Upper lobe of left lung (tissue), 6 donors: Measurements from ENCODE around the gene AHCYL2. TPM values are rescaled to one million over a fixed set of nuclear protein-coding genes. Genes with fewer than 3 reads are reported as not detected.

ENCODE experiments used
- ATAC-seq, 2 donors: fragments of 200-7000 bp; cut with Tn5 transposase; one replicate each; pipeline ENCODE4 v1.9.1; 2022; ENCODE audit warnings: mild to moderate bottlenecking in 2 of 2, moderate library complexity in 2 of 2; ENCODE audit not compliant: low FRiP score in 2 of 2
- DNase-seq, 2 donors: peaks; one replicate each; pipeline ENCODE4 v3.0.0-alpha.2; 2019 to 2020
- H3K27ac ChIP-seq, 4 donors: fragments of 200-600 bp; sonication (generic); one replicate each; pipeline ENCODE4 v1.5.1; 2016 to 2019
- H3K27me3 ChIP-seq, 4 donors: fragments of 200-600 bp; sonication (generic); one replicate each; pipeline ENCODE4 v1.5.1; 2017 to 2019
- H3K36me3 ChIP-seq, 4 donors: fragments of 200-600 bp; sonication (generic); one replicate each; pipeline ENCODE4 v1.5.1; 2016 to 2019
- H3K4me1 ChIP-seq, 4 donors: fragments of 200-600 bp; sonication (generic); one replicate each; pipeline ENCODE4 v1.5.1; 2018 to 2019
- H3K4me3 ChIP-seq, 4 donors: fragments of 200-600 bp; sonication (generic); one replicate each; pipeline ENCODE4 v1.5.1; 2017 to 2019; ENCODE audit warnings: mild to moderate bottlenecking in 2 of 4, moderate library complexity in 1 of 4
- H3K9me3 ChIP-seq, 4 donors: fragments of 200-600 bp; sonication (generic); one replicate each; pipeline ENCODE4 v1.5.1; 2018 to 2019
- CTCF ChIP-seq, 6 experiments: fragments of 450-650 bp in 4 of 6; fragments of 200-600 bp in 2 of 6; sonication (generic) in 2 of 6; IDR thresholded peaks; one replicate each; pipeline ENCODE4 v1.5.1; 2016 to 2019; ENCODE audit warnings: antibody characterized with exemption in 6 of 6
- EP300 ChIP-seq, 4 donors: sonication (generic); formaldehyde crosslinking; IDR thresholded peaks; one replicate each; pipeline ENCODE4 v1.5.1; 2017; ENCODE audit warnings: antibody characterized with exemption in 4 of 4, control low read depth in 2 of 4
- POLR2A ChIP-seq, 4 donors: fragments of 450-650 bp; IDR thresholded peaks; one replicate each; pipeline ENCODE4 v1.5.1; 2016 to 2017; ENCODE audit warnings: antibody characterized with exemption in 4 of 4, mild to moderate bottlenecking in 2 of 4
- POLR2AphosphoS5 ChIP-seq, 2 donors: sonication (generic); formaldehyde crosslinking; IDR thresholded peaks; one replicate each; pipeline ENCODE4 v1.5.1; 2017; ENCODE audit warnings: antibody characterized with exemption in 2 of 2
- WGBS, 2 donors: methylation state at CpG; one replicate each; pipeline ENCODE4 v1.1.5; 2017 to 2018; 5-methylcytosine and 5-hydroxymethylcytosine counted together
- total RNA-seq, 6 donors: library from RNA; depleted of rRNA in 4 of 6; stranded (reverse); fragments of >200 nt in 4 of 6; gene quantifications; one replicate each; pipeline versions ENCODE4 v1.1.0 to v1.2.1, GENCODE V29; 2016 to 2021
- donor health status: DM: no; HTN: no; CAD: no; lungs with moderate emphysema.
- donor health status: DM: no; HTN: yes; CAD: no; lungs with severe emphysema.

The AHCYL2 gene
- total RNA-seq, 6 donors from 2014 or later = 41.9 to 197 (median 110) TPM

GRCh38 chr7:129452589-129453231, 227.9 kb downstream of the AHCYL2 start:
- Histone ChIP-seq H3K36me3 (no peaks in the 10 kb centered on the region), H3K27ac (no peak overlapping the region), H3K4me1 (no peaks in the 10 kb centered on the region), H3K27me3 (no peaks in the 10 kb centered on the region), H3K4me3 (no peak overlapping the region), H3K9me3 (peaks cover 0 to 14% (median 8%) of the 10 kb centered on the region in 4 donors)
- peak in 1 of 2 donors; percentile 40 for ATAC-seq
- no peak for DNase-seq
- TF ChIP-seq CTCF (IDR thresholded peaks at IDR 0.05) = no peak
- no peak for TF ChIP-seq POLR2AphosphoS5 (IDR thresholded peaks at IDR 0.05)
- no peak for TF ChIP-seq POLR2A (IDR thresholded peaks at IDR 0.05)
- no peak for TF ChIP-seq EP300 (IDR thresholded peaks at IDR 0.05)
- WGBS, 2 donors = 78 to 86% methylated on average over 2 of the region's 2 CpGs

- ATAC-seq = no peak
- DNase-seq = no peak
- Histone ChIP-seq H3K27me3 (no peaks in the 10 kb centered on the region), H3K4me1 (no peaks in the 10 kb centered on the region), H3K9me3 (peaks cover 0 to 6% (median 4%) of the 10 kb centered on the region in 4 donors), H3K36me3 (no peaks in the 10 kb centered on the region), H3K27ac (no peak overlapping the region), H3K4me3 (no peak overlapping the region)
- 94 to 100% methylated on average over 1 of the region's 1 CpG for WGBS, 2 donors
- TF ChIP-seq CTCF (IDR thresholded peaks at IDR 0.05) (no peak), POLR2A (IDR thresholded peaks at IDR 0.05) (no peak), POLR2AphosphoS5 (IDR thresholded peaks at IDR 0.05) (no peak), EP300 (IDR thresholded peaks at IDR 0.05) (no peak)
Measured at GRCh38 chr7:129453510-129454248, 228.8 kb downstream of the AHCYL2 start.

DNA sequence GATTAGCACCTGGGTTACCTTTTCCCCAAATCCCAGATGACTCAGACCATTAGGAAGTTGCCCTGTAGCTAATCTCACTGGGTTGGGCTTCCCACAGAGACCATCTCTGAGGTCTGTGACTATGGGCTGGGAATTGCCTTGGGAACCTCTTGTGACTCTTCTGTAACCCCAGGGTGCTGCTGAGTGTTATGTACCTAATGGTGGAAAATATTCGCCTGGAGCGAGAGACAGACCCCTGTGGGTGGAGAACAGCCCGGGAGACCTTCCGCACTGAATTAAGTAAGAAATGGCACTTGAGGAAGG, 229.4 kb downstream of the AHCYL2 start:
- Histone ChIP-seq H3K27ac (no peak overlapping the region), H3K9me3 (peaks cover 0 to under 1% (median 0%) of the 10 kb centered on the region in 4 donors), H3K36me3 (no peaks in the 10 kb centered on the region), H3K4me3 (no peak overlapping the region), H3K27me3 (no peaks in the 10 kb centered on the region), H3K4me1 (no peaks in the 10 kb centered on the region)
- no peak for DNase-seq
- 93 to 97% methylated on average over 4 of the region's 4 CpGs for WGBS, 2 donors
- TF ChIP-seq POLR2AphosphoS5 (IDR thresholded peaks at IDR 0.05) (no peak), POLR2A (IDR thresholded peaks at IDR 0.05) (no peak), EP300 (IDR thresholded peaks at IDR 0.05) (no peak), CTCF (IDR thresholded peaks at IDR 0.05) (no peak)
- ATAC-seq = no peak

GRCh38 chr7:129456421-129456820, 231.6 kb downstream of the AHCYL2 start:
- 89 to 96% methylated on average over 6 to 10 of the region's 10 CpGs for WGBS, 2 donors
- TF ChIP-seq POLR2A (IDR thresholded peaks at IDR 0.05) (no peak), CTCF (IDR thresholded peaks at IDR 0.05) (no peak), EP300 (IDR thresholded peaks at IDR 0.05) (no peak), POLR2AphosphoS5 (IDR thresholded peaks at IDR 0.05) (no peak)
- Histone ChIP-seq H3K4me3 (no peak overlapping the region), H3K4me1 (no peaks in the 10 kb centered on the region), H3K36me3 (no peaks in the 10 kb centered on the region), H3K27ac (no peak overlapping the region), H3K9me3 (no peaks in the 10 kb centered on the region), H3K27me3 (no peaks in the 10 kb centered on the region)
- DNase-seq (peak in 1 of 2 donors; percentile 56), ATAC-seq (no peak)
